Measurements from ENCODE around the gene ADRA2A.

Gene ADRA2A

GRCh38 chr10:111083222-111084095 is 6.6 kb downstream of the ADRA2A start:
- no peak for TF ChIP-seq CTCF (conservative IDR thresholded peaks at IDR 0.05; ENCODE audit: low read depth, low read length)
- DNase-seq (ENCODE audit: low read depth), result no peak

DNA sequence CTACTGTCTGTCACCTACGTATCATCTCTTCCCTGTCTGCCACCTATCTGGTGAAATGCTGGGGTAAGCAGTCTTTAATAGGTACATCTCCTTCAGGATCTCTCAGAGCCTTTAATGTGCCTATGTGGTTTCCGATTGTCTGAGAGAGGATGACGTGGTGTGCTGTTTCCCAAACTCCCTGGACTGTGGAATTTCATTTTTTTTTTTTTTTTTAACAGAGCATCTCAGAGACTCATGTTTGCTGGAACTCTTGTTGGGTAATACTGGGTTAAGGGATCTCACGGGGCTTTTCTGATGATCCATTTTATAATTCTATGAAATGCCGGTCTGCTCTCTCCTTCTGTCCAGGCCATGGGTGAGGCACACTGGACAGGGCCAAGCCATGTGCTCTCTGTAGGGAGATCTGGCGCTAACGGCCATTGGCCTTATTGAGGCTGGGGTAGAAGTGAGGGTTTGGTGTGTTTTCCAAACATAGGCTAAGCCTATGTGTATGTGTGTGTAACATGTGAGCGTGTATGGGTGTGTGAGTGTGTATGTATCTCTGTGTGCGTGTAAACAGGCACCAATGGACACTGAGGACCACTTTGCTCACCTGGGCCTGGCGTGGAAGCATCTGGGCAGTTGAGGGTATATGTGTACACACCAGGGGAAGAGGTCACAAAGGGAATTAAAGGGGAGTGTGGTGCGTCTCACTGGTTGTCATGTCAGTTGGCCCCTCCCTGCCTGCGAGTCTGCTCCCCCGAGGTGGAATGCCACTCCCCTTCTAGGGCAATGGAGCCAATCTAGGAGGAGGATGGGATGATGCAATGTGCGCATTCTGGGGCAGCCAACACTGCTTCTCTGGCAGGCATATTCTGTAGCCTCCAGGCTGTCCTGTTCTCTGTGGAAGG is 7.8 kb downstream of the ADRA2A start:
- H3K4me3 ChIP-seq (ENCODE audit: low read length), result no peak overlapping the region
- TF ChIP-seq CTCF (conservative IDR thresholded peaks at IDR 0.05; ENCODE audit: low read depth, low read length), result no peak

More at GRCh38 chr10:111083222-111084095, 6.6 kb downstream of the ADRA2A start:
- no peak overlapping the region for H3K4me3 ChIP-seq (ENCODE audit: low read length)

GRCh38 chr10:111085690-111086353 is 9.0 kb downstream of the ADRA2A start:
- no peak for DNase-seq (ENCODE audit: low read depth)
- TF ChIP-seq CTCF (conservative IDR thresholded peaks at IDR 0.05; ENCODE audit: low read depth, low read length), result no peak

More for the DNA sequence above, 7.8 kb downstream of the ADRA2A start:
- no peak for DNase-seq (ENCODE audit: low read depth)

GRCh38 chr10:111086574-111086973 is 9.7 kb downstream of the ADRA2A start:
- DNase-seq (ENCODE audit: low read depth), result no peak
- no peak for TF ChIP-seq CTCF (conservative IDR thresholded peaks at IDR 0.05; ENCODE audit: low read depth, low read length)
- no peak overlapping the region for H3K4me3 ChIP-seq (ENCODE audit: low read length)

More at GRCh38 chr10:111085690-111086353, 9.0 kb downstream of the ADRA2A start:
- no peak overlapping the region for H3K4me3 ChIP-seq (ENCODE audit: low read length)

- DNase-seq (ENCODE audit: low read depth), result no peak
- TF ChIP-seq CTCF (conservative IDR thresholded peaks at IDR 0.05; ENCODE audit: low read depth, low read length), result no peak
- H3K4me3 ChIP-seq (ENCODE audit: low read length), result no peak overlapping the region
These were observed 10.5 kb downstream of the ADRA2A start for GRCh38 chr10:111087331-111087756.

- DNase-seq (ENCODE audit: low read depth), result no peak
- TF ChIP-seq CTCF (conservative IDR thresholded peaks at IDR 0.05; ENCODE audit: low read depth, low read length), result no peak
- no peak overlapping the region for H3K4me3 ChIP-seq (ENCODE audit: low read length)
These were observed 11.2 kb downstream of the ADRA2A start for GRCh38 chr10:111087968-111088505.

All from retinal pigment epithelial cell (primary cell).